ENCODE measurements around the gene COL4A2. TPM values are rescaled to one million over a fixed set of nuclear protein-coding genes. Genes with fewer than 3 reads are reported as not detected.
A peak's percentile ranks its signal among the peaks of the same experiment; 100 is the strongest.

The COL4A2 gene
- total and polyA plus RNA-seq, 3 experiments from 2014 or later: not detected

- Histone ChIP-seq H3K27me3 (ENCODE audit: insufficient read depth, low read length, poor library complexity, severe bottlenecking) (no peaks in the 10 kb centered on the region), H3K4me1 (ENCODE audit: insufficient read depth, low read length) (peaks cover 9% of the 10 kb centered on the region), H3K4me3 (ENCODE audit: low read length) (no peak overlapping the region), H3K36me3 (ENCODE audit: insufficient read depth, low read length) (no peaks in the 10 kb centered on the region), H3K27ac (ENCODE audit: low read depth, low read length) (no peak overlapping the region), H3K9me3 (ENCODE audit: low read length) (no peaks in the 10 kb centered on the region)
- Mint-ChIP-seq H3K4me3 (peak overlapping the region; percentile 52 to 98 (median 88)), H3K36me3 (peaks cover 0 to 5% (median 0%) of the 10 kb centered on the region in 3 donors), H3K9me3 (peaks cover 0 to 2% (median 0%) of the 10 kb centered on the region in 5 donors), H3K27ac (peak overlapping the region in 6 of 8 donors; percentile 19 to 93 (median 49)), H3K4me1 (peaks cover 15 to 41% (median 23%) of the 10 kb centered on the region in 3 donors), H3K27me3 (peaks cover 3% of the 10 kb centered on the region in 2 donors)
- ChIA-PET POLR2A (no interaction called here), CTCF (no interaction called here)
- no peak for DNase-seq
Observed at GRCh38 chr13:110559986-110560385, 252.9 kb downstream of the COL4A2 start.

DNA sequence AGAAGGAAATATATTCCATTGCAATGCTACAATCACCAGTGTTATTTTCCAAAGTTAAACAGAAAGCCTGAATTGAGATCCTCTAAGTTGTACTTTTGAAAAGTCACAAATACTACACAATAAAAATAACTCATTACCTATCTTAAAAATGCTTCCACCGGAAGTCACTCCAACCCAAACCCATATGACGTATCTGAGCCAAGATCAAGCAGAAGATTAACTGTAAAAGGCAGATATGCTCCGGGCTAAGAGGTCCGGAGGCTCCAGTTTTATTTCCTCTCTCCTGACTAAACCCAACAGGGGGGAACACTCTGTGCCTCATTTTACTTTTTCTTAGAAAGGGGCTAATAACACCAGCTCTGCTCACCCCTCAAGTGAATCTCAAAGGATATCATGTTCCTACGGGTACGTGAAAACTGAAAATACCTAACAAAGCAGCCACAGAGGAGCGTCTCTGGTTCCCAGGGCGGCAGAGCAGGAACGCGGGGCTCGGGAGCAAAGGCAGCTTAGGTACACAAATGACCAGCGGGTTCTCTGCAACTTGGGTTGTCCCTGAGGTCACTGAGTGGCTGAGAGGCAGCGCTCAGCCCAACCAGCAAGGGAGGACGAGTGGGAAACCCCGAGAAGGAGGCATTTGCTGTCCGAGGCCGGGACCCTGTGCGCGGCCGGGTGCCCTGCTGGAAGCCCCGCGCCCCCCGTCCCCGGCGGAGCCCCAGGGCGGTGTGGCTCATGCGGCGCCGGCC lies 253.7 kb downstream of the COL4A2 start:
- peak in 1 of 5 donors; percentile 31 for DNase-seq
- peaks cover 1 to 3% of the 10 kb centered on the region in 2 donors for H3K27me3 Mint-ChIP-seq
- H3K4me3 Mint-ChIP-seq: peak overlapping the region; percentile 79 to 98 (median 94)
- peaks cover 0 to 2% (median 0%) of the 10 kb centered on the region in 5 donors for H3K9me3 Mint-ChIP-seq
- H3K9me3 ChIP-seq (ENCODE audit: low read length): no peaks in the 10 kb centered on the region
- peaks cover 0 to 5% (median 0%) of the 10 kb centered on the region in 3 donors for H3K36me3 Mint-ChIP-seq
- peak overlapping the region; percentile 54 for H3K27ac ChIP-seq (ENCODE audit: low read depth, low read length)
- no peaks in the 10 kb centered on the region for H3K27me3 ChIP-seq (ENCODE audit: insufficient read depth, low read length, poor library complexity, severe bottlenecking)
- ChIA-PET POLR2A (no interaction called here), CTCF (interaction anchor here (1.6 kb wide), 1 partner anchor 33 kb away, joined by 3 read pairs; no protein-coding TSS in a partner anchor)
- H3K4me1 Mint-ChIP-seq: peaks cover 15 to 36% (median 23%) of the 10 kb centered on the region in 3 donors
- peak overlapping the region; percentile 37 to 93 (median 76) for H3K27ac Mint-ChIP-seq
- H3K4me1 ChIP-seq (ENCODE audit: insufficient read depth, low read length): peaks cover 9% of the 10 kb centered on the region
- H3K4me3 ChIP-seq (ENCODE audit: low read length): peak overlapping the region; percentile 45
- H3K36me3 ChIP-seq (ENCODE audit: insufficient read depth, low read length): no peaks in the 10 kb centered on the region

GRCh38 chr13:110561344-110562035 lies 254.4 kb downstream of the COL4A2 start, which contains the start of gene RAB20:
Gene RAB20, minus strand, starts transcription at chr13:110561722. Its CDS starts 203 bp downstream, at chr13:110561519.
- Histone ChIP-seq H3K27me3 (ENCODE audit: insufficient read depth, low read length, poor library complexity, severe bottlenecking) (no peaks in the 10 kb centered on the region), H3K4me1 (ENCODE audit: insufficient read depth, low read length) (peaks cover 9% of the 10 kb centered on the region), H3K27ac (ENCODE audit: low read depth, low read length) (peak within 1 kb of the TSS; percentile 54), H3K9me3 (ENCODE audit: low read length) (no peaks in the 10 kb centered on the region), H3K4me3 (ENCODE audit: low read length) (peak within 1 kb of the TSS; percentile 74), H3K36me3 (ENCODE audit: insufficient read depth, low read length) (no peaks in the 10 kb centered on the region)
- peak within 1 kb of the TSS; percentile 42 to 93 (median 88) for H3K27ac Mint-ChIP-seq
- ChIA-PET POLR2A (interaction anchor here (0.5 kb wide), 1 partner anchor 261 kb away, joined by 4 read pairs; no protein-coding TSS in a partner anchor), CTCF (interaction anchor here (0.9 to 1.6 kb wide), 2 partner anchors 32 to 106 kb away, joined by 3 read pairs; no protein-coding TSS in a partner anchor)
- peaks cover 0 to 3% of the 10 kb centered on the region in 2 donors for H3K27me3 Mint-ChIP-seq
- DNase-seq: peak; percentile 28 to 59 (median 43)
- peaks cover 15 to 34% (median 23%) of the 10 kb centered on the region in 3 donors for H3K4me1 Mint-ChIP-seq
- H3K9me3 Mint-ChIP-seq: peaks cover 0 to 2% (median 0%) of the 10 kb centered on the region in 5 donors
- H3K4me3 Mint-ChIP-seq: peak within 1 kb of the TSS; percentile 94 to 99 (median 96)
- H3K36me3 Mint-ChIP-seq: peaks cover 0 to 5% (median 0%) of the 10 kb centered on the region in 3 donors

DNA sequence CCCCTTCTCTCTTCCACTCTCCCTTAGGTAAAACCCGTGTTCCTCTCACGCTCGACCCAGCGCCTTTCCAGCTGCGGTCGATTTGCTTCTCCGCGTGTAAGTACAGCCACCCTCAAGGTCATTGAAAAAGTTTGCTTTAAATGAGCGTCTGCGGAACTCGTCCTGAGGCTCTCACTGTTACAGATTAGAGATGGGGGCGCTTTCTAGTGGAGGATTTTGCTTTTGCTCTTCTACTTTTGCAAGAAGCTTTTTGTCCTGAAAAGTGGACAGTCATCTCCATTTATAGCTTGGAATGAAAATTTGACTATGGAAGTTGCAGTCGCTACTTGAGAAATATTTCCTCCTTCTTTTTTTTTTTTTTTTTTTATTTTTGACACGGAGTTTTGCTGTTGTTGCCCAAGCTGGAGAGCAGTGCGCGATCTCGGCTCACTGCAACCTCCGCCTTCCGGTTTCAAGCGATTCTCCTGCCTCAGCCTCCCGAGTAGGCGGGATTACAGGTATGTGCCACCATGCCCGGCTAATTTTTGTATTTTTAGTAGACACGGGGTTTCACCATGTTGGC lies 255.0 kb downstream of the COL4A2 start:
- Histone ChIP-seq H3K36me3 (ENCODE audit: insufficient read depth, low read length) (no peaks in the 10 kb centered on the region), H3K27ac (ENCODE audit: low read depth, low read length) (peak overlapping the region; percentile 12), H3K4me1 (ENCODE audit: insufficient read depth, low read length) (peaks cover 9% of the 10 kb centered on the region), H3K9me3 (ENCODE audit: low read length) (no peaks in the 10 kb centered on the region), H3K4me3 (ENCODE audit: low read length) (peak overlapping the region; percentile 74), H3K27me3 (ENCODE audit: insufficient read depth, low read length, poor library complexity, severe bottlenecking) (no peaks in the 10 kb centered on the region)
- Mint-ChIP-seq H3K4me3 (peak overlapping the region; percentile 94 to 99 (median 96)), H3K36me3 (peaks cover 0 to 5% (median 0%) of the 10 kb centered on the region in 3 donors), H3K9me3 (no peaks in the 10 kb centered on the region), H3K4me1 (peaks cover 15 to 34% (median 23%) of the 10 kb centered on the region in 3 donors), H3K27ac (peak overlapping the region; percentile 42 to 90 (median 85)), H3K27me3 (peaks cover 0 to 3% of the 10 kb centered on the region in 2 donors)
- ChIA-PET CTCF (interaction anchor here (0.9 to 1.6 kb wide), 2 partner anchors 31 to 106 kb away, joined by 3 read pairs; no protein-coding TSS in a partner anchor), POLR2A (interaction anchor here (0.5 kb wide), 1 partner anchor 261 kb away, joined by 4 read pairs; no protein-coding TSS in a partner anchor)
- peak in 1 of 5 donors; percentile 42 for DNase-seq

Other genes with a start within 250 kb of the COL4A2 start
- gene COL4A1, start 127 bp upstream of the COL4A2 start, total RNA-seq: not detected
- not detected for gene COL4A1, start 127 bp upstream of the COL4A2 start, polyA plus RNA-seq